ENCODE results near the gene BCL10. TPM values are rescaled to one million over a fixed set of nuclear protein-coding genes. Genes with fewer than 3 reads are reported as not detected.
A peak's percentile ranks its signal among the peaks of the same experiment; 100 is the strongest.

BCL10 gene
- total RNA-seq, 1 donor: 30.4 TPM

DNA sequence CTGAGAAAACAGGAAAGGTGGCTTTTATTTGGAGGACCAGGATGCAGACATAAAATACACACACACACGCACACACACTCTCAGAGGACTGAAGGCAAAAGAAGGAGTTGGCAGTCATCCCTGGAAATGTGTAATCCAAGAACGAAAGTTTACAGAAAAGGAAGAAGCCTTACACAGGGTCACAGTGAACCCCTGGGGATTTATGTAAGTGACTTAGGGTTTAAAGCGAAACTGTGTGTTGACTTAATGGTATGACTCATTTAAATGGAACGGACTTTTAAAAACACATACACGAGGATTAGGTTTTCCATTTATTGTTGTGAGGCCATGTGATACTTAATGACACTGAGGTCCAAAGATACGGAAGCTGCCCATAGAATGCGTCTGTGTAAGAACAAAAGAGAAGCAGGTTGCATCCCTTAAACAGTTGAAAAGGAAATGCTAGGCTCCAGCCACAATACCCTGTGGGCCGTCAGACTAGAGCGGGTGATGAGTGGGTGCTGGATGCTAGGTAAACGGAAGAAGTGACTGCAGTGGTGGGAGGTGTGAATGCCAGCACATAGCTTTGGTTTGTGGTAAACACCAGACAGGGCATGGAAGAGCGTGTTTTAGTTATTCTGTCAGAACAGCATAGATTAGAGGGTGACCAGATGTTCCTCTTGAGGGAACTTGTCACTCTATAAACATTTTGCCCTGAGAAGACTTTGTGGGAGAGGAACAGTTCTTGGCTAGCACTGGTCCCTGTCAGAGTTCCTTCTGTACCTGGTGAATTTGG, 21.6 kb upstream of the BCL10 start:
- no peaks in the 10 kb centered on the region for H3K27me3 ChIP-seq (ENCODE audit: insufficient read depth, low read length)
- peak overlapping the region; percentile 69 for H3K4me2 ChIP-seq (ENCODE audit: insufficient read depth, low read length)
- DNase-seq (ENCODE audit: insufficient read length, low spot score, missing footprints): peak; percentile 82
- peak overlapping the region; percentile 41 for H3K4me3 ChIP-seq (ENCODE audit: insufficient read depth, low read length)
- no peaks in the 10 kb centered on the region for H4K20me1 ChIP-seq (ENCODE audit: insufficient read depth, low read length)
- H3K4me1 ChIP-seq (ENCODE audit: insufficient read depth, low read length): peaks cover 31% of the 10 kb centered on the region
- H3K9me3 ChIP-seq (ENCODE audit: low read depth, low read length): no peaks in the 10 kb centered on the region
- TF ChIP-seq, protein P1, sequence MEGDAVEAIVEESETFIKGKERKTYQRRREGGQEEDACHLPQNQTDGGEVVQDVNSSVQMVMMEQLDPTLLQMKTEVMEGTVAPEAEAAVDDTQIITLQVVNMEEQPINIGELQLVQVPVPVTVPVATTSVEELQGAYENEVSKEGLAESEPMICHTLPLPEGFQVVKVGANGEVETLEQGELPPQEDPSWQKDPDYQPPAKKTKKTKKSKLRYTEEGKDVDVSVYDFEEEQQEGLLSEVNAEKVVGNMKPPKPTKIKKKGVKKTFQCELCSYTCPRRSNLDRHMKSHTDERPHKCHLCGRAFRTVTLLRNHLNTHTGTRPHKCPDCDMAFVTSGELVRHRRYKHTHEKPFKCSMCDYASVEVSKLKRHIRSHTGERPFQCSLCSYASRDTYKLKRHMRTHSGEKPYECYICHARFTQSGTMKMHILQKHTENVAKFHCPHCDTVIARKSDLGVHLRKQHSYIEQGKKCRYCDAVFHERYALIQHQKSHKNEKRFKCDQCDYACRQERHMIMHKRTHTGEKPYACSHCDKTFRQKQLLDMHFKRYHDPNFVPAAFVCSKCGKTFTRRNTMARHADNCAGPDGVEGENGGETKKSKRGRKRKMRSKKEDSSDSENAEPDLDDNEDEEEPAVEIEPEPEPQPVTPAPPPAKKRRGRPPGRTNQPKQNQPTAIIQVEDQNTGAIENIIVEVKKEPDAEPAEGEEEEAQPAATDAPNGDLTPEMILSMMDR (IDR thresholded peaks at IDR 0.05; ENCODE audit: extremely low read depth, low read depth, low read length): no peak
- H3K36me3 ChIP-seq (ENCODE audit: insufficient read depth, low read length): no peaks in the 10 kb centered on the region
- H3K79me2 ChIP-seq (ENCODE audit: insufficient read depth, low read length): no peaks in the 10 kb centered on the region
- no peak overlapping the region for H2AFZ ChIP-seq (ENCODE audit: low read length)
- peak overlapping the region; percentile 91 for H3K27ac ChIP-seq (ENCODE audit: low read depth, low read length)

DNA sequence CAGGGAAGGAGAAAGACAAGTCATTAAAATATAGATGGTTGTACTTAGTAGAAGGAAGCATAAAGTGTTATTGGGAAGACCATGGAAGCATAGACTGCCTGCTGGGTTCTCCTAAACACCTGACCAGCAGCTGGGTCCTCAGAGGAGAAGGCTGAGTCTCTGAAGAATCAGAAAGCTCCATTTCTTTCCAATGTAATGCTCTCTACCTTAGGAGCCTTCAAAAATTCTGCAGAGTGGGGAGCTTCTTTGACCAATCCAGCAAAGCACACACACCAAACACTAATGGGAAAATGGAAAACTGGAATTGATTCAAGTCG, 21.1 kb upstream of the BCL10 start:
- H4K20me1 ChIP-seq (ENCODE audit: insufficient read depth, low read length): no peaks in the 10 kb centered on the region
- peak overlapping the region; percentile 69 for H3K4me2 ChIP-seq (ENCODE audit: insufficient read depth, low read length)
- H3K27me3 ChIP-seq (ENCODE audit: insufficient read depth, low read length): no peaks in the 10 kb centered on the region
- TF ChIP-seq, protein P1 (IDR thresholded peaks at IDR 0.05; ENCODE audit: extremely low read depth, low read depth, low read length): no peak
- H3K4me1 ChIP-seq (ENCODE audit: insufficient read depth, low read length): peaks cover 31% of the 10 kb centered on the region
- H3K27ac ChIP-seq (ENCODE audit: low read depth, low read length): peak overlapping the region; percentile 91
- H3K79me2 ChIP-seq (ENCODE audit: insufficient read depth, low read length): no peaks in the 10 kb centered on the region
- H3K9me3 ChIP-seq (ENCODE audit: low read depth, low read length): no peaks in the 10 kb centered on the region
- no peak for DNase-seq (ENCODE audit: insufficient read length, low spot score, missing footprints)
- no peaks in the 10 kb centered on the region for H3K36me3 ChIP-seq (ENCODE audit: insufficient read depth, low read length)
- peak overlapping the region; percentile 41 for H3K4me3 ChIP-seq (ENCODE audit: insufficient read depth, low read length)
- H2AFZ ChIP-seq (ENCODE audit: low read length): no peak overlapping the region

DNA sequence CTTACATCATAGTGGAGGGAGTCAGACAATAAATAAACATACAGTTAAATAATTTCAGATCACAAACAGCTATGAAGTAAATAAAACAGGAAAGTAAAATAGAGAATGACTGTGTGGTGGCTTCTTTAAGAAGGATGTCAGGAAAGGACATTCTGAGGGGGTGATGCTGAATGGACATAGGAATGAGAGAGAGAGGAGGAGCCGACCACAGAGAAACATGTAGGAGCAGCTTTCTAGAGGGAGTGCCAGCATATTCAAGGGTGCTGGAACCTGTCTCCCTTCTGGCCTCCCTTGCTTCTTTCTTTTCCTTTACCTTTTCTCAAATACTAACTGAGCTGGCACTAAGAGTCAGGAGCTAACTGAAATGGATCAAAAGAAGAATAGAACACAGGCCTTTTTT, 20.5 kb upstream of the BCL10 start:
- Histone ChIP-seq H3K9me3 (ENCODE audit: low read depth, low read length) (no peaks in the 10 kb centered on the region), H3K4me3 (ENCODE audit: insufficient read depth, low read length) (peak overlapping the region; percentile 41), H2AFZ (ENCODE audit: low read length) (no peak overlapping the region), H3K36me3 (ENCODE audit: insufficient read depth, low read length) (no peaks in the 10 kb centered on the region), H3K79me2 (ENCODE audit: insufficient read depth, low read length) (no peaks in the 10 kb centered on the region), H4K20me1 (ENCODE audit: insufficient read depth, low read length) (no peaks in the 10 kb centered on the region), H3K27me3 (ENCODE audit: insufficient read depth, low read length) (no peaks in the 10 kb centered on the region), H3K4me2 (ENCODE audit: insufficient read depth, low read length) (peak overlapping the region; percentile 69), H3K27ac (ENCODE audit: low read depth, low read length) (peak overlapping the region; percentile 91), H3K4me1 (ENCODE audit: insufficient read depth, low read length) (peaks cover 32% of the 10 kb centered on the region)
- TF ChIP-seq, protein P1 (IDR thresholded peaks at IDR 0.05; ENCODE audit: extremely low read depth, low read depth, low read length): no peak
- DNase-seq (ENCODE audit: insufficient read length, low spot score, missing footprints): no peak

DNA sequence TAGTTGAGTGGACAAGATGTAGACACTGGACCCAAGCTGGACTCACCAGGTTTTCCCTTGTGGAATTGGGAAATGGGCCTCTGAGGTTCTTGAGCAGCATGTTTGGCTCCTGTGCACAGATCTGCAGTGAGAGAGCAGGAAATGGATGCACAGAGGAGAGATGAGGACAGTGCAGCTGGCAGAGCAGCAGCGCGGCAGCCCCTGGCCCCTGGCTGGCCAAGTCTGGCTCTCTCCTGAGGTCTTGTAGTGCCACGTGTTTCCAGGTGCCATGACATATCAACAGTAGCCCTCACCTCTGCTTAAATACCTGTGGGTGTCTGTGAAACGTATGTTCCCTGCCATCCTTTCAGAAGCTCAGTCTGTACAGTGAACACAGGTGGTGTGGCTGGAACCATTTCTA, 19.2 kb upstream of the BCL10 start:
- Histone ChIP-seq H3K4me2 (ENCODE audit: insufficient read depth, low read length) (no peak overlapping the region), H3K36me3 (ENCODE audit: insufficient read depth, low read length) (no peaks in the 10 kb centered on the region), H3K4me1 (ENCODE audit: insufficient read depth, low read length) (peaks cover 45% of the 10 kb centered on the region), H3K27ac (ENCODE audit: low read depth, low read length) (no peak overlapping the region), H3K27me3 (ENCODE audit: insufficient read depth, low read length) (no peaks in the 10 kb centered on the region), H3K9me3 (ENCODE audit: low read depth, low read length) (no peaks in the 10 kb centered on the region), H3K79me2 (ENCODE audit: insufficient read depth, low read length) (no peaks in the 10 kb centered on the region), H2AFZ (ENCODE audit: low read length) (no peak overlapping the region), H3K4me3 (ENCODE audit: insufficient read depth, low read length) (no peak overlapping the region), H4K20me1 (ENCODE audit: insufficient read depth, low read length) (no peaks in the 10 kb centered on the region)
- TF ChIP-seq, protein P1 (IDR thresholded peaks at IDR 0.05; ENCODE audit: extremely low read depth, low read depth, low read length): no peak
- no peak for DNase-seq (ENCODE audit: insufficient read length, low spot score, missing footprints)

All from osteoblast (primary cell).